ENCODE results near the gene NFIA. TPM values are rescaled to one million over a fixed set of nuclear protein-coding genes. Genes with fewer than 3 reads are reported as not detected.

NFIA gene
- total and polyA plus RNA-seq, 2 of the 13 experiments (the other 11 are each of a cell fraction or from before 2014, with no cell fraction given), result 14.7 to 28.5 TPM

DNA sequence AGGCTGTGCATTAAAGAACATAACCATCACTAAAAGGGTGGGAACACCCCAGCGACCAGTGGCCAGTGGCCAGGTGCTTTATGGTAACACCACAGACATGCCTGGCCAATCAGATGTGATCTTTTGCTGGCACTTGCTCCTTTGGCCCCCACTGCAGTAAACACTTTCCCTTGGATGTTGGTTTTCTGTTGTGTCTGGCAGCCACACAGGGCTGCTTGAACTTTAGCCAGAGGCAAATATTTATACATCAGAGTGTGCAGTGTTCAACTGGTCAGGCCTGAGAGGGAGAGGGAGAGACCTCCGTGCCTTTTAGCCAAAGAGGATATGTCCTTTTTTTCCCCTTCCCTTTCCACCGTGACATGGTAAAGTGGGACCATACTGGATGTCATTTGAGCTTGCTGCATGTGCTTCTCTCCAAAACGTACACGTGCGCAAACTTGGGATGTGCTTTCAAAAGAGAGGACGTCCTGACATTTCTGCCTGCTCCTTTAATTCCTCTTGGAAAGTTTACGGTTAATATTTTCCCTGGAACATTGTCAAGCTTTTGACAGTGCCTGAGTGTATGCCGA, 101.2 kb downstream of the NFIA start (continued):
- TF ChIP-seq, protein P1, sequence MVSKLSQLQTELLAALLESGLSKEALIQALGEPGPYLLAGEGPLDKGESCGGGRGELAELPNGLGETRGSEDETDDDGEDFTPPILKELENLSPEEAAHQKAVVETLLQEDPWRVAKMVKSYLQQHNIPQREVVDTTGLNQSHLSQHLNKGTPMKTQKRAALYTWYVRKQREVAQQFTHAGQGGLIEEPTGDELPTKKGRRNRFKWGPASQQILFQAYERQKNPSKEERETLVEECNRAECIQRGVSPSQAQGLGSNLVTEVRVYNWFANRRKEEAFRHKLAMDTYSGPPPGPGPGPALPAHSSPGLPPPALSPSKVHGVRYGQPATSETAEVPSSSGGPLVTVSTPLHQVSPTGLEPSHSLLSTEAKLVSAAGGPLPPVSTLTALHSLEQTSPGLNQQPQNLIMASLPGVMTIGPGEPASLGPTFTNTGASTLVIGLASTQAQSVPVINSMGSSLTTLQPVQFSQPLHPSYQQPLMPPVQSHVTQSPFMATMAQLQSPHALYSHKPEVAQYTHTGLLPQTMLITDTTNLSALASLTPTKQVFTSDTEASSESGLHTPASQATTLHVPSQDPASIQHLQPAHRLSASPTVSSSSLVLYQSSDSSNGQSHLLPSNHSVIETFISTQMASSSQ (IDR thresholded peaks at IDR 0.05; ENCODE audit: low read depth), result peak; percentile 55; the same call in 1 of the 2 replicates
- TF ChIP-seq, protein P1 (CRISPR knock-in tag; IDR thresholded peaks at IDR 0.05; ENCODE audit: borderline replicate concordance), result peak; percentile 52; the same call in 1 of the 2 replicates

DNA sequence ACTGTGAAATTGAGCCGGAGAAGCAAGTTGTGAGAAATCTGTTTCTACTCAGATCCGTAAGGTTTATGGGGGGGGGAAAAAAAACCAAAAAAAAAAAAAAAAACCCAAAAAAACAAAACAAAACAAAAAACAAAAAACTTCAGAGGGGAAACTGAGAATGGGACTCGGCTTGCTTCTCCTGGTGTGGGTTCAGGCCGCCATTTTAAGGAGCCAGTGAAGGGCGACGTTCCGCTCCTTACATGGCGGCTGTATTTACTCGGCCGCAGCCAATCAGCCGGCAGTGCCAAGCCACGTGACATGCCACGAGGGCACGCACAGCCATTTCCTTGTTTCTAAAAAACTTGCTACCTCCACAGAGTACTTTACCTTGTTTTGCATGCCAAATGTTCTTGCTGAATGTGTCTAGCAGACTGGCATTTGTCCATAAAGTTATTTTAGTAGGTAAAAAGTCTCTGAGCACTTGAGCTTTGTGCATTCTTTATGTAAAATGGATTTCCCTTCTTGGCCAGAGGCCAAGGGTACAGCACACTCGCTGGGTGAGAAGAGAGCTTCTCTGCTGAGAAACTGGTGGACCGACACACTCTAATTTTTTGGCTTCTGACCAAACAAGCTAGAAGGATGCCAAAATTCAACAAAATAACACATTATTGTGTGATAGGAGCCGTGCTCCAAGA, 101.8 kb downstream of the NFIA start:
- Histone ChIP-seq H3K4me2 (ENCODE audit: low read depth, low read length) (peak overlapping the region; percentile 99), H3K4me1 (ENCODE audit: insufficient read depth, low read length) (peaks cover 61% of the 10 kb centered on the region), H3K27me3 (ENCODE audit: control insufficient read depth in 1 of 2, insufficient read depth in 2 of 2, low read length in 2 of 2) (no peaks in the 10 kb centered on the region), H3K4me3 (replicated peaks in 1 of 3; ENCODE audit: insufficient read depth in 1 of 3, low read depth in 2 of 3, low read length in 3 of 3) (peak overlapping the region; percentile 31 to 65 (median 51)), H4K20me1 (ENCODE audit: insufficient read depth, low read length) (no peaks in the 10 kb centered on the region), H3K9ac (ENCODE audit: insufficient read depth, low read depth, low read length) (peak overlapping the region; percentile 84), H3K36me3 (replicated peaks in 1 of 2; ENCODE audit: control insufficient read depth in 1 of 2, insufficient read depth in 2 of 2, low read length in 2 of 2) (0 out of 5 replicates have a peak, but pooled peaks cover 0 to under 1% of the 10 kb centered on the region in 2 experiments), H3K79me2 (ENCODE audit: insufficient read depth, low read length) (peaks cover 88% of the 10 kb centered on the region), H3K9me3 (ENCODE audit: low read length) (no peaks in the 10 kb centered on the region), H3K27ac (ENCODE audit: extremely low read length, insufficient read depth, low read length) (peak overlapping the region; percentile 98), H2AFZ (ENCODE audit: low read length) (peak overlapping the region; percentile 49)
- ChIA-PET CTCF (ENCODE audit: low intra/inter-chr PET ratio, low total read pairs) (no interaction called here), POLR2A (interaction anchor here (0.7 to 1.9 kb wide), 13 partner anchors 9 to 205 kb away, joined by 3 to 13 read pairs (median 4); partner anchors contain the start of gene NFIA)
- WGBS (ENCODE audit: low lambda C conversion rate), result 15% methylated on average over 15 of the region's 17 CpGs
- DNase-seq (ENCODE audit: low spot score) (peak; percentile 74), FAIRE-seq (peak; percentile 57), ATAC-seq (peak; percentile 75)
- in situ Hi-C loops (cut with HindIII; ENCODE audit: extremely low pct_ligation_motif_present, low pct_unique_long_range_greater_than_20kb), result no loop called here
- BruUV-seq (replicated peaks), result TSS peak; percentile 41
- intact Hi-C loops (cut with micrococcal nuclease; ENCODE audit: unreplicated experiment), result loop anchor here (10.0 kb wide), 1 partner anchor 99 kb away; the partner anchor contains the start of gene NFIA
- TF ChIP-seq KLF9 (CRISPR knock-in tag; IDR thresholded peaks at IDR 0.05; ENCODE audit: low read depth) (no peak), ZNF644 (CRISPR knock-in tag; IDR thresholded peaks at IDR 0.05; ENCODE audit: low read depth) (0 out of 2 replicates have a peak, but pooled peaks have one; percentile 34), BRCA1 (CRISPR knock-in tag; IDR thresholded peaks at IDR 0.05) (0 out of 2 replicates have a peak, but pooled peaks have one; percentile 50), EHMT2 (IDR thresholded peaks at IDR 0.05; ENCODE audit: borderline replicate concordance, low read depth, low read length) (peak; percentile 69), TAF1 (CRISPR knock-in tag; IDR thresholded peaks at IDR 0.05) (peak; percentile 46; the same call in 1 of the 2 replicates), YY1 (IDR thresholded peaks at IDR 0.05; ENCODE audit: insufficient read depth, insufficient replicate concordance, low read depth, low read length) (peak; percentile 98), ZFAT (CRISPR knock-in tag; conservative IDR thresholded peaks at IDR 0.05) (no peak)
- TF ChIP-seq, protein P2, sequence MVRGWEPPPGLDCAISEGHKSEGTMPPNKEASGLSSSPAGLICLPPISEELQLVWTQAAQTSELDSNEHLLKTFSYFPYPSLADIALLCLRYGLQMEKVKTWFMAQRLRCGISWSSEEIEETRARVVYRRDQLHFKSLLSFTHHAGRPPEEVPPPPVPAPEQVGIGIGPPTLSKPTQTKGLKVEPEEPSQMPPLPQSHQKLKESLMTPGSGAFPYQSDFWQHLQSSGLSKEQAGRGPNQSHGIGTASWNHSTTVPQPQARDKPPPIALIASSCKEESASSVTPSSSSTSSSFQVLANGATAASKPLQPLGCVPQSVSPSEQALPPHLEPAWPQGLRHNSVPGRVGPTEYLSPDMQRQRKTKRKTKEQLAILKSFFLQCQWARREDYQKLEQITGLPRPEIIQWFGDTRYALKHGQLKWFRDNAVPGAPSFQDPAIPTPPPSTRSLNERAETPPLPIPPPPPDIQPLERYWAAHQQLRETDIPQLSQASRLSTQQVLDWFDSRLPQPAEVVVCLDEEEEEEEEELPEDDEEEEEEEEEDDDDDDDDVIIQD (CRISPR knock-in tag; IDR thresholded peaks at IDR 0.05; ENCODE audit: low read depth), result peak; percentile 67; the same call in 1 of the 2 replicates
- TF ChIP-seq, protein P3, sequence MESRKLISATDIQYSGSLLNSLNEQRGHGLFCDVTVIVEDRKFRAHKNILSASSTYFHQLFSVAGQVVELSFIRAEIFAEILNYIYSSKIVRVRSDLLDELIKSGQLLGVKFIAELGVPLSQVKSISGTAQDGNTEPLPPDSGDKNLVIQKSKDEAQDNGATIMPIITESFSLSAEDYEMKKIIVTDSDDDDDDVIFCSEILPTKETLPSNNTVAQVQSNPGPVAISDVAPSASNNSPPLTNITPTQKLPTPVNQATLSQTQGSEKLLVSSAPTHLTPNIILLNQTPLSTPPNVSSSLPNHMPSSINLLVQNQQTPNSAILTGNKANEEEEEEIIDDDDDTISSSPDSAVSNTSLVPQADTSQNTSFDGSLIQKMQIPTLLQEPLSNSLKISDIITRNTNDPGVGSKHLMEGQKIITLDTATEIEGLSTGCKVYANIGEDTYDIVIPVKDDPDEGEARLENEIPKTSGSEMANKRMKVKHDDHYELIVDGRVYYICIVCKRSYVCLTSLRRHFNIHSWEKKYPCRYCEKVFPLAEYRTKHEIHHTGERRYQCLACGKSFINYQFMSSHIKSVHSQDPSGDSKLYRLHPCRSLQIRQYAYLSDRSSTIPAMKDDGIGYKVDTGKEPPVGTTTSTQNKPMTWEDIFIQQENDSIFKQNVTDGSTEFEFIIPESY (CRISPR knock-in tag; IDR thresholded peaks at IDR 0.05), result peak; percentile 56; the same call in 1 of the 2 replicates
